ENCODE data around the gene SLC7A11.

SLC7A11 gene

GRCh38 chr4:138161351-138161750, 80.8 kb downstream of the SLC7A11 start:
- DNase-seq: no peak

- DNase-seq: no peak
Observed at GRCh38 chr4:138158746-138159297, 83.3 kb downstream of the SLC7A11 start.

GRCh38 chr4:138140879-138141278, 101.3 kb downstream of the SLC7A11 start:
- no peak for DNase-seq

GRCh38 chr4:138138774-138139173, 103.4 kb downstream of the SLC7A11 start:
- no peak for DNase-seq

- DNase-seq: no peak
Observed at GRCh38 chr4:138135610-138136009, 106.5 kb downstream of the SLC7A11 start.

- no peak for DNase-seq
Observed at GRCh38 chr4:138118270-138118669, 123.9 kb downstream of the SLC7A11 start.

- no peak for DNase-seq
Observed at GRCh38 chr4:138115053-138115452, 127.1 kb downstream of the SLC7A11 start.

- DNase-seq: no peak
Observed at GRCh38 chr4:138114434-138114833, 127.7 kb downstream of the SLC7A11 start.

Data from activated CD4-positive, alpha-beta T cell treated with anti-CD3 and anti-CD28 coated beads, Interleukin-10, Interleukin-2, amounts not matched to agents 100 ng/mL and 50 ng/mL, durations not matched to agents 16 hours and 8 hours (primary cell).